ENCODE results near the gene CTNNA3.

CTNNA3 gene

DNA sequence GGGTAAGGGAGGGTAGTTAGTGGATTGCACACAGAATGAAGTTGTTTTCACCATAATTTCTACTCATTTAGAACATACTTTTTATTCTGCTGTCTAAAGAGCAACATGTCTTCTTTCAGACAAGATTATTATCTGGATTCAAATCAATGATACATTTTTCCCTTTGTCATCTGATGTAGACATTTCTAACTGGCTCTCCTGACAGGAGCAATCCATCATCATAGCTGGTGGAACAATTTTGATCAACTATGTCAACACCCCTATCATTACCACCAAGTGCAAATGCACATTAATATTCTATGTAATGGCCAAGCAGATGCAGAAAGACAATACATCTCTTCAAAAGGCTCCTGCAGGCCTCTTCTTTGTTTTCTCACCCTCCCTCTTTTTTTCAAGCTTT lies 1443.0 kb downstream of the CTNNA3 start:
- no peak for DNase-seq

DNA sequence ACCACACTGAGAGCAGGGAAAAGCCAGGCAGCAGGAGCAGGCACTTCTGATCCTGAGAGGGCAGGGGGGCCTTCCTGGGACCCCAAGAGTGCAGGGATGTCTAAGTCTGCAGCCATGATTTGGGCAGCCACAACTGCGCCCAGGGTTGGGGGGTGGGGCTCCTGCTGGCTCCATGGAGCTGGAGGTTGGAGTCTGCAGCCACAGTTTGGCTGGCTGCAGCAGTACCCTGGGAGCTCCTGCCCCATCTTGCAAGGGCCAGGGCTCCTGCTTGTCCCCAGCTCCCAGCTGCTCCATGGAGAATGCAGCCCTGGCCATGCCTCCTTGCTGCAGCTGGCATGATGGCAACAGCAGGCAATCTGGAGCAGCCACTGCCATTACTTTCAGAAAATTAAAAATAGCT lies 1449.8 kb downstream of the CTNNA3 start:
- DNase-seq, result no peak

DNA sequence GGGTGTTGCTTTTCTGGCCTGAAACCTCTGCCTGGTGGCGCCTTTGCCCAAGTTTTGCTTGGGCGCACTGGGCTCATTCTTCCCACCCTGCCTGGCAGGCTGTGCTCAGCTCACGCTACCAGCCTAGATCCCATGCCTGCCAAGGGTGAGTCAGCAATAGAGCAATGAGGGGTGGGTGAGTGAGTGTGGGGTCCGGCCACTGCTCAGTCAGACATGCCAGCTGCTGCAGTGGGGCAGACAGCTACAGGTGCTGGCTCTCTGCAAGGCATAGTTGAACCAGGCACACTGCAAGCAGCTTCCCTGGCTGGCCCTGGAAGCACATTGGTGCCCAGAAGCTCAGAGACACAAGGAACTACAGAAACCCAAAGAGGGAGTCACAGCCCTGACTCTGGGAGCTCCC lies 1451.0 kb downstream of the CTNNA3 start:
- DNase-seq, result no peak

DNA sequence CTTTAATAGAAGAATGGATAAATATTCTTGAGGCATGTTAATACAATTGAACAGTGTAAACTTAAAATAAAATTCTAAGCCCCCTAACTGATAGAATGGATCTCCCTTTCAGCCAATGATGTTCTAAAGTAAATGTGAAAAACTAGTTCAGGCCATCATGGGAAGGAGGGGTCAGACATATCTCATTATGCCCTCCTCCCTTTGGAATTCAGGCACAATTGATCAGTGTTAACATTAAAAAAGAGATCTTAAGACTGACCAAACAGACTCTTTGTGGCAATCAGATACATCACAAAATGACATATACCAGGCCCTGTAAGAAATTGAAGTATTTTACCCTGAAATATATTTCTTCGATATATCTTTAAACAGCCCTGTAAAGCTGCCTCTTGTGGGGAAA lies 1453.1 kb downstream of the CTNNA3 start:
- no peak for DNase-seq

DNA sequence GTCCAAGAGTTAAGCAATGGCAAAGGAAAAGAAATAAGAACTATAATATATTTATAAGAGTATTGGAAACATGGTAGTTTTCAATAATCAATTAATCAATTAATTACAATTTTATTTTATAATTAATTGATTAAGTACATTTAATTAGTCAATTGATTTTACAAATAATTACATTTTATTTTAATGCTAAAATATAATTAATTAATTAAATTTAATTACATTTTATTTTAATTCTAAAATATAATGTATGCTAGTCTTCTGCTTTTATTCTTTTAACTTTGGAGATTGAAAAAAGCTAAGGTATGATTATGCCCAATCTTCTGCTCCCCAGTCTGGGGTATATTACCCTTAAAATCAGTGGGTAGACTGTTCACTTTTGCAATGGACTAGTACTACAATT lies 1456.9 kb downstream of the CTNNA3 start:
- DNase-seq, result no peak

DNA sequence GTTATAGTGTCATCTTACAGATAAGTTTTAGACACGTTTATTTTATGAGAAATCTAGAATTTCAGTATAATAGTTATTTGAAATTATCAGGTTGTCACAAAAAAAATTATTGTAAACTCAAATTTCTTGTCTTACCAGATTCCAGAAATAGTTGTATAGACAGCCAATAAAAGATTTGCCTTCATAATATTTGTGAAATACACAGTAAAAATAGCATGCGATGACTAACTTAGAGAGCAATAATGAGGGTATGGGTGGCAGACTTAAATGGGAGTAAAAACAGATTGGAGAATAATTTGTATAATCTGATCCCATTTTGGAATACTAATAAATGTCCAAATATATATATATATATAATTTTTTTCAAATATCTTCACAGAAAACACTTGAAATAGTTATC lies 1457.7 kb downstream of the CTNNA3 start:
- DNase-seq, result no peak

DNA sequence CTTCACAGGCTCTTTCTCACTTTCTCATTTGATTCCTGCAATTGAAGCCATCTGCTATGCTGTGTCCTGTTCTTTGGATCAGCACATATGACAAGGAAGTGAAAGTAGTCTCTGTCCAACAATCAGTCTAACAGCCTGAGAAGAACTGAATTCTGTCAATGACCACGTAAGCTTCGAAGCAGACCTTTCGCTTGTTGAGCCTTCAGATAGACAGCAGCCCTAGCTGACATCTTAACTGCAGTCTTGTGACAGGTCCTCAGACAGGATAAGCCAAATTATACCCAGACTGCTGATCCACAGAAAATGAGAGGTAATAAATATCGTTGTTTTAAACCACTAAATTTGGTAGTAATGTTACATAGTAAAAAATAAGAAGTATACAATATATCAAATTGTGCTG lies 1461.1 kb downstream of the CTNNA3 start:
- DNase-seq, result no peak

DNA sequence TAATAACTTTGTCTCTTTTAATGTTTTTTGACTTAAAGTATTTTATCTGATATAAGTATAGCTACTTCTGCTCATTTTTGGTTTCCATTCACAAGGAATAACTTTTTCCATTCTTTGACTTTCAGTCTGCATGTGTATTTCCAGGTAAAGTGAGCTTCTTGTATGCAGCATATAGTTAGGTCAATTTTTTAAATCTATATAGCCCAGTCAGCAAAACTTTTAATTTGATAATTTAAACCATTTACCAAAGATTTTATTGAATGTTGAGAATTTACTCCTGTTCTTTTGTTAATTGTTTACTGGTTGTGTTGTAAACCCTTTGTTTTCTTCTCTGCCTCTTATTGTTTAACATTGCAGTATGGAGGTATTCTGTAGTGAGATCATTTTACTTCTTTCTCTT lies 1467.1 kb downstream of the CTNNA3 start:
- DNase-seq, result no peak

DNA sequence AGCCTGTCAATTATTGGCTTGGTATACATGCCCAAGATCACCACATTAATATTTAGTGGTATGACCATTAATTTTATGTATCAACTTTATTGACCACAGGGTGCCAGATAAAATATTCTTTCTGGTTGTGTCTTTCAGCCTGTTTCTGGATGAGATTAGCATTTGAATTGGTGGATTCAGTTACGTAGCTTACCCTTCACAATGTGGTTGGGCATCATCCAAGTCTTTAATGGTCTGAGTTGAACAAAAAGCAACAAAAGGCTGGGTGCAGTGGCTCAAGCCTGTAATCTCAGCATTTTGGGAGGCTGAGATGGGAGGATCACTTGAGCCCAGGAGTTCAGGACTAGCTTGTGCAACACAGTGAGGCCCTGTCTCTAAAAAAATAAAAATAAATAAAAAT lies 1472.3 kb downstream of the CTNNA3 start:
- DNase-seq, result no peak

DNA sequence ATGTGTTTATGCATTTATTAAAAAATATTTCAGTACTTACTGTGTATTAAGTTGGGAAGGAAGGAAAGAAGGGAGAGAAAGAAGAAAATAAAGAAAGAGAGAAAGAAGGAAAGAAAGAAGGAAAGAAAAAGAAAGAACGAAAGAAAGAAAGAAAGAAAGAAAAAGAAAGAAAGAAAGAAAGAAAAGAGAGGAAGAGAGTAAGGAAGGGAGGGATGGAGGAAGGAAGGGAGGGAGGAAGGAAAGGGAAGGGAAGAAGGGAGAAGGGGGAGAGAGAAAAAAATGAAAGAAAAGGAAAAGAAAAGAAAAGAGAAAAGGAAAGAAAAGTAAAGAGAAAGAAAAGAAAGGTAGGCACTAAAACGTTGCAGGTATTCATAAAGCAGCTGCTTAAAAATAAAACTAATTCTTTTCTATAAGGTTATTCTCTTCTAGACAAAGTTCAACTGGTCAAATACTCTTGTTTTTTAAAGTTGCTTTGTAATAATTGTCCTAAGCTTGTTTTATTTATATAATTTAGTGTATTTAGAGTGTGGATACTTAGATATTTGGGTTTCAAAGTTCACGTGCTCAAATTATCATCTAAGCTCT lies 1473.4 kb downstream of the CTNNA3 start:
- no peak for DNase-seq

DNA sequence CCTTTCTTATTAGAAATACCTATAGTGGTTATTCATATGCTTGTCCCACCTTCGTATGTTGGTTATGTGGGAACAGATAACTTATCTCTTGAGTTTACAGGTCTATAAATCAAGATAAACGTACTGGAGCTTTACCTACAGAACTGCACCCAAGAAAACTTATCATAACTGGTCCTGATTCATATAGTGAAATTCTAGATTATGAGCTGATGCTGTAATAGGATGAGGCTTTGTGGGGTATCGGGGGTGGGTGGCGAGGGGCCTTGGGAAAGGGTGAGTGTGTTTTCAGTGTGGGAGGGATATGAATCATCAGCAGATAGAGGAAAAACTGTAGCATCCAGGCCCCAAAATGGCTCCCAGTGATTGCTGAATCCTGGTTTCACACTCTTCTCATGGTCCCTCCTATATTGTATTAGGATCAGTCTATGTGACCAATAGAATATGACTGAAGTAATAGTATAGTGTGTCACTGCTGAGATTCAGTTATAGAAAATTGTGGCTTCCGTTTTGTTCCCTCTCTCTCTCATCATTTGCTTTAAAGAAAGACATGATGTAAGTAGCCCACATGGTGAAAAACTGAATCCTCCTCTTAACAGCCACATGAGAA lies 1476.9 kb downstream of the CTNNA3 start:
- DNase-seq, result no peak

DNA sequence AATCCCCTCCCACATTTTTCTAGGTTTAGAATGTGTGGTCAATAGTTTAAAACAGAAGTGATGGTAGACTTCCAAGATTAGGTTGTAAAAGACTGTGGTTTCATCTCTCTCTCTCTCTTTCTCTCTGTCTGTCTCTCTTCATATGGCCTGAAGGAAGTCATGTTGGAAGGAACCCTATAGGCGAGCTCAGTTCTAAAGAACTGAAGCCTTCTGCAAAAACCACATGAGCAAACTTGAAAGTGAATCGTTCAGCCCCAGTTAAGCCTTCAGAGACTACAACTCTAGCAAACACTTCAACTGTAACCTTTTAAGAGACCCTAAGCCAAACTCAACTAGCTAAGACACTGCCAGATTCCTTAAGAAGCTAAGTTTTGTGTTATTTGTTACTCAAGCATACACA lies 1477.7 kb downstream of the CTNNA3 start:
- DNase-seq, result no peak

DNA sequence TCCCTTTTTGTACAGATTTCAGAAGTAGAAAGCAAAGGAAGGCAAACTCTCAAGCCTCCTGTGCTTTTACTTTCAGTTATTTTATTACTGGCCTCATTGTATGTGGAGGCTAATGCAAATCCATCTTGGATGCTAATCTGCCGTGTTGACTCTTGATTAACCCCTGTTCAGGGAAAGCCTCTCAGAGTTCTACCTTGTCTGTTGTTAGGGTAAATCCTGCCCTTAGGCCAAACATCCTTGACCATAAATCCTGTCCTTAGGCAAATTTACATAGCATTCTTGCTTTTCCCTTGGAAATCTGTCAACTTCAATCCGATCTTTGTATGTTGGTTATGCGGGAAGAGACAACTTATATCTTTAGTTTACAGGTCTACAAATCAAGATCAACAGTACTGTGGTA lies 1480.1 kb downstream of the CTNNA3 start:
- no peak for DNase-seq

DNA sequence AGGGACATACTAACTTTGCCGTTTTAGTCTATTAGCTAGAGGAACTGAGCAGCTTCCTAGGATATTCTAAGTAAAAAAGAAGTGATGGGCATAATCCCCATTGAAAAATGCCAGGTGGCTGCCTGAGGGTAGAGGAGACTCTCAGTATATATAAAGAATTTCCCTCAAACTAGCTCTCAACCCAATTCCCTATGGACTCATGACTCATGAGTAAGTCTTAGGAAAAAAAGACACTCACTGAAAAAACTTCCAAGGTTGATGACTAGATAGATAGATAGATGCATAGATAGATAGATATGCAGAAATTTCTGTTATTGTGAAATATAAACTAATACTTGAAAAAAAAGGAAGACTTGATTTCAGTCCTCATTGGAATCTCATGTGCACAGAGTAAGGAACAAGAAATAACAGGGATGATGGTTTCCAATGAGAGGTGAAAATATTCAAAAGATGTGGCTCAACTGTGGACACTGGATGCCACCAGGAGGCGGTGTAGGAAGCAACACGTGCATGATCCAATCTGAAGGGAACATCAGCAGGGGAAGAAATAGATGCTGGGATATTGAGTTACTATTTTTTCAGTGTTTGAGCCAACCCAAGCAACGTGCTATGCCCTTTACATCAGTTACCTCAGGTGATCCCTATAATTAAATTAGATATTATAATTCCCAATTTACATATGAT lies 1481.1 kb downstream of the CTNNA3 start:
- no peak for DNase-seq

DNA sequence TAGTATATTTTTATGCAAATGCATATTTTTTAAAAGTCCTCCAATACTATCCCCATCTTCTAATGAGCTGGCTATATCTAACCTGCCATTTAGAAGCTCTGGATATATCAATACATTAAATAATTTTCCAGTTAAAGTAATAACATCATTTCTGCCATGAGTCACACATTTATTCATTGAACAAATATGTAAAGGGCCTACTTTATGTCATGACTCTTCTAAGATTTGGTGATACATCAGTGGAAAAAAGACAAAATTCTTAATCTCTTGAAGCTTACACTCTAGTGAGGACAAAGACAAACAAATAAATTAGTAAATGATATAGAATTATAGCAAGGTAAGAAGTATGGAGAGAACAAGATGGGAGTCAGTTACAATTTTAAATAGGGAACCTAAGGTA lies 1487.0 kb downstream of the CTNNA3 start:
- DNase-seq, result no peak

DNA sequence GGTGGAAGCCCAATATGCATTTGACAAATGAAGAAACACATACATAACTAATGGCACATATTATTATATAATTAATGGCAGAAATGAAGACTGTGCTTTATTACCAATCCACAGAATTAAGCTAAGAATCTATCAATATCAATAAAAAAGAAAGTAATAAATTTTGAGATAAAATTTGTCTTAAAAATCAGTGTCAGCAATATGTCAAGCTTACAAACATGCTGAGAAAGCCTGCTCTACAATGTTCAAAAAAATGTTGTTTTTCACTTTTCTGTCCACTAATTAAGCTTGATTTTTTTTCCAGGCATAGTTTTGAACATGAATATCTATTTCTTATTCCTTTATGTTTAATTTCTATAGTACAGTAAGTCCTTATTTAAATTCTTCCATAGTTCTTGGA lies 1491.2 kb downstream of the CTNNA3 start:
- DNase-seq, result no peak

DNA sequence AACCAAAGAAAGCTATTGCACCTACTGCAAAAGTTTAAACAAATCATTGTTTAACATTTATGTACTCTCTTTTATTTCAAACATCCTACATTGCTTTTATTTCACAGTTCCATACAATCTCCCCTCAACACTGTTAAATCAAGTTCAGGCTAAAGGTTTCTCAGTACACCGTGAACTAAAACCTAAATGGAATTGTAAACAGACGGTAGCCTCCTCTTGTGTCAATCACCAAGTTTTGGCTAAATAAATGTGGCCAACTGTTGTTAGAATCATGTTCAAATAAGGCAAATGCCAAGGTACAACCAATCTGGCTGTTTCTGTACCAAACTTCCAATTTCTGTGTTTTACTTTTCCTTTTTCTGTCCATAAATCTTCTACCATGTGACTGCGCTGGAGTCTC lies 1493.9 kb downstream of the CTNNA3 start:
- DNase-seq, result no peak

DNA sequence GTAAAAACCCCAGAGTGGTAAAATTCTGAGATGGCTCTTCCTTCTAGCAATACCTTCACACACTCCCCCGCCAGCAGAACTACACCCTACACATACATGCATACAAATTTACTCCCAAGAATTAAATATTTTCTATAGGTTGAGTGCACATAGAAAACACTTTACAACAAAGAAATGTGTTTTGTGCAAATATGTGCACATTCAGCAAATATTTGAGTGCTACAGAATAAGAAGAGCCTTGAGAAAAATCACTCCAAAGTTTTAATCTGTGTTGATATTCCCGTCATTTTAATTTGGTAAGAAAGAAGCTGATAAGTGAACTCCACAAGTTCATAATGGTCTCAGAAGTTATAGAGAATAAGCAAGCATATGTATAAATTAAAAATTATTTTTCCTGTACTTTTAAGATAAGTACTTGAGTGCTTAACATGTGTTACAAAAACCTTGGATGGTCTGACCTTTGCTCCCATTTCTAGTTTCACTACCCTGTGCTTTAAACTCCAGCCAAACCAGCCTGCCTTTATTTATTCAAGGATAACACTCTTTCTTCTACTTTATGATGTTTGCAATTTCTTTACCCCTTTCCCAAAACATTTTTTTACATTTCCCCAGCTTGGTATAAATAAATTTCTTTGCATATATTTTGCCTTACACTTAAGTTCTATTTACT lies 1503.7 kb downstream of the CTNNA3 start:
- no peak for DNase-seq

DNA sequence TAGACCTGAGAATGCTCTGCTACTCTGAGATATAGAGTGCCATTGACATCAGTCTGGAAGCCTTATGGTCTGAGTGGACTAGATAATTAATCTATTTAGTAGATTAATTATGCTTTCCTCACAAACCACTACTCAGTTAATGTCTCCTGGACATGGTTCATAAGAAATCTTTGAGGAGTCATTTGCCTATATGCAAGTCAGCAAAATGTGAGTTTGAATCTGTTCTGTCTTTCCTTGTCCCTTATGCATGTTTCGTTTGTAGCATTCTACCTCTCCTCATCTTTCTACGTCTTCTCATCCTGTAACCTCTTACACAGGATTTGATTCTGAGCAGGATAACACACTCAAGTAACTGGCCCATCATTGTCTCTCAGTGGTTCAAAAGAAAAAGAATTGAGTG lies 1505.6 kb downstream of the CTNNA3 start:
- no peak for DNase-seq

DNA sequence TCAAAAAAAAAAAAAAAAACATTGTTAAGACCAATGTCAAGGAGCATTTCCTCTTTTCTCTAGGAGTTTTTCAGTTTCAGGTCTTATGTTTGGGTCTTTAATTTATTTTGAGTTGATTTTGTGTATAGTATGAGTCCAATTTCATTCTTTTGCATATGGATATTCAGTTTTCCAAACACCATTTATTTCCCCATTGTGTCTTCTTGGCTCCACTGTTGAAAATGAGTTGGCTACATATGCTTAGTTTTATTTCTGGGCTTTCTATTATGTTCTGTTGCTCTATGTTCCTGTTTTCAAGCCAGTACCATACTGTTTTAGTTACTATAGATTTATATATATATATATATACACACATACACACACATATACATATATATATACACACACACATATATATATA lies 1506.7 kb downstream of the CTNNA3 start:
- no peak for DNase-seq

DNA sequence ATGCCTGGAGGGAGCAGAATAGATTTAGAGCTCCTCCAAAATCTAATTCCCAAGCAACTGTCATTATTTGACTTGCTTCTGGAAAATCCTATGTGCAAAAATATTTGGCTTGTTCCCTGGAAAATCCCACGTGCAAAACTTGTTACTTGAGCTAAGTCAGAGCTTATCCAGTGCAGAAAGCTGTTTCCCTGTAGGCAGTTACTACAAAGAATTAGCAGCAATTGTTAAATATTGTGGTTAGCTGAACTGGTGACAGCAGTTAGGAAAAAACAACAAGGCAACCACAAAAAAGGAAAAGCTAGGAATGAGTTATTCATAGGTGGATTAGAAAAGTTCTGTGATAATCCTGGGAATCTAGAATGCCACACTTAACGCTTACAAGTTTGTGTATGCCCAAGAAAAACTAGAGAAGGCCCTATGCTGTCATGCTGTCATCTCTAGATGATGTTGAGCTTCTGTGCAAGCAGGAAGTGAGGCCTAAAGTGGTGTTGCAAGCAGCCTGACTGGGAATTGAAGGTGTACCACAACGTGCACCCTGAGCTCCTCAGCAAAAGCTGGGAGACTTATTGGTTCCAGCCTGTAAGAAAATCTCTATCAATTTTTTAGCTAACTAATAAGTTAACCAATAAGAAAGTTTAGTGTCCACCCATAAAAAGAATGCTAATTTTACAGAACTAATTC lies 1508.8 kb downstream of the CTNNA3 start:
- DNase-seq, result no peak

DNA sequence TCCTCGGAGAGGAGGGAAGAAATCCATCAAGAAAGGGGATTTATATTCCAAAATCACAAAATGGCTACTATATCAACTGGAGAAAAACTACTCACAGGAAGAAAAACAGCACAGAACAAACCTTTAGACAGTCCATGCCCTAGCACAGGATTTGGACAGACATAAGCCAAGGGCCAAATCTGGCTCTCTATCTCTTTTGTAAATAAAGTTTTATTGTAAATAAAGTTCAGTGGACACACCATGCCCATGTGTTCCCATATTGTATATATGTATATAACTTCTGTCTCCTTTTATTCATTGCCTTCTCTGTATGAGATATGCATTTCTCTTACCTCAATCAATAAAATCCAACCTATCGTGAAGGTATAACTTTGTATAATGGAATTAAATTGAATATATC lies 1513.0 kb downstream of the CTNNA3 start:
- DNase-seq, result no peak

DNA sequence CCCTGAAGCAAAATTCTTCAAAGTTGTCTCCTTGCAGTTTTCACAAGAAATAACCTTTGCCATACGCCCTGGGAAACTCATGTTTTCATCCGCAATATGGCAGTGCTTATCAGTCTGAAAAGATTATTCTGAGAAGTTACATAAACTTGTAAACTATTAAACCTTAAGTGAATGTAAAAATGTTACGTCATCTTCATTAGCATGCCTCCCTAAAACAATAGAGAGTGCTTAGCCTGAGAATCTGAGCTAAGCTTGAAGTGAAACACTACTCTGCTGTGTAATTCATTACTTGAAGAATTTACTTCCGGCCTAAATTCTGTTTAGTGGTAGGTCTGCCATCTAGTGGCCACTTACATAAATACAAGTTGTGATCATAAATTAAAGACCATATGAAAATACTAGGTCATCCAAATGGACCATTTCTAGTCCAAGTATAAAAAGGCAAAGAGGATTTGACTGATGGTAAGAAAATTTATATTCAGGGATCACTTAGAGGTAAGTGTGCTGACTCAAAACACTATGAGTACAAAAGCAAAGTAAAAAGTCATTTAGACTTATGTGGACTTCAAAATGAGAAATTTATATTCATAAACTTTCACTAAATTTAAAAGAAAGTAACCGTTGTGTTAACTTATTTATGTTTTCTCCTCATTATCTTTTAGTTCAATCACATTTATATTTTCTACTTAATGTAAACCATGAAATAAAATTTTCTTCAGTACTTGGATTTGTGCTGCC lies 1515.2 kb downstream of the CTNNA3 start:
- no peak for DNase-seq
